Prostate gland (tissue), 2 donors: Measurements from ENCODE around the gene NUAK1.

Experiments
- POLR2A ChIP-seq: fragments of 450-650 bp; IDR thresholded peaks from one replicate; pipeline ENCODE4 v1.6.1; 2016; ENCODE audit warnings: antibody characterized with exemption, mild to moderate bottlenecking
- POLR2AphosphoS5 ChIP-seq: sonication (generic); formaldehyde crosslinking; IDR thresholded peaks from one replicate; pipeline ENCODE4 v1.6.1; 2017; ENCODE audit warnings: antibody characterized with exemption
- TF ChIP-seq, protein P1 (sequence below), 4 experiments: fragments of 200-600 bp in 2 of 4; fragments of 450-650 bp in 2 of 4; sonication (generic) in 2 of 4; IDR thresholded peaks; 1 replicate in 3 of 4; 2 replicates in 1 of 4; pipeline ENCODE4 v1.5.1; 2016 to 2019; ENCODE audit warnings: antibody characterized with exemption in 4 of 4, mild to moderate bottlenecking in 2 of 4, moderate library complexity in 2 of 4

DNA sequence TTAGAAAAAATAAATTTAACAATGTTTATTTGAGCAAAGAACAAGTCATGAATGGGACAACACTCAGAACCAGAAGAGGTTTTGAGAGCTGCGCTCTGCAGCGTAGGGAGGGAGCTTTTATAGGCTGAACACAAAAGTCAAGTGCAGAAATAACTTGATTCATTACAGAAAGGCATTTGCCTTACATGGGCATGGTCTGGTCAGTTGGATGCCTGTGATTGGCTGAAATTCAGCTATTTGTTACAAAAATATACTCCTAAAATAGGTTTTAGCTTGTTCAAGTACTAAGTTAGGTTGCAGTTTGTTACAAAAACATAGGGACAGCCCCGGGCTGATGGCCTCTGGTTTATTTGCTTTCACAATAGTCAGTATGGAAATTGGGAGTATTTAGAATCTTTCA is 118.0 kb downstream of the NUAK1 start:
- TF ChIP-seq, protein P1, sequence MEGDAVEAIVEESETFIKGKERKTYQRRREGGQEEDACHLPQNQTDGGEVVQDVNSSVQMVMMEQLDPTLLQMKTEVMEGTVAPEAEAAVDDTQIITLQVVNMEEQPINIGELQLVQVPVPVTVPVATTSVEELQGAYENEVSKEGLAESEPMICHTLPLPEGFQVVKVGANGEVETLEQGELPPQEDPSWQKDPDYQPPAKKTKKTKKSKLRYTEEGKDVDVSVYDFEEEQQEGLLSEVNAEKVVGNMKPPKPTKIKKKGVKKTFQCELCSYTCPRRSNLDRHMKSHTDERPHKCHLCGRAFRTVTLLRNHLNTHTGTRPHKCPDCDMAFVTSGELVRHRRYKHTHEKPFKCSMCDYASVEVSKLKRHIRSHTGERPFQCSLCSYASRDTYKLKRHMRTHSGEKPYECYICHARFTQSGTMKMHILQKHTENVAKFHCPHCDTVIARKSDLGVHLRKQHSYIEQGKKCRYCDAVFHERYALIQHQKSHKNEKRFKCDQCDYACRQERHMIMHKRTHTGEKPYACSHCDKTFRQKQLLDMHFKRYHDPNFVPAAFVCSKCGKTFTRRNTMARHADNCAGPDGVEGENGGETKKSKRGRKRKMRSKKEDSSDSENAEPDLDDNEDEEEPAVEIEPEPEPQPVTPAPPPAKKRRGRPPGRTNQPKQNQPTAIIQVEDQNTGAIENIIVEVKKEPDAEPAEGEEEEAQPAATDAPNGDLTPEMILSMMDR (IDR thresholded peaks at IDR 0.05), result no peak
- TF ChIP-seq POLR2AphosphoS5, result no peak
- TF ChIP-seq POLR2A, result no peak
